ENCODE results near the gene FADS1.

FADS1 gene

GRCh38 chr11:61784506-61784805, 32.3 kb downstream of the FADS1 start:
- TF ChIP-seq CTCF (IDR thresholded peaks at IDR 0.05; ENCODE audit: borderline replicate concordance, insufficient read depth, low read depth, low read length) = no peak
- no peak overlapping the region for H3K4me3 ChIP-seq (ENCODE audit: low read depth, low read length)

- TF ChIP-seq CTCF (IDR thresholded peaks at IDR 0.05; ENCODE audit: borderline replicate concordance, insufficient read depth, low read depth, low read length) = no peak
- no peak overlapping the region for H3K4me3 ChIP-seq (ENCODE audit: low read depth, low read length)
Observed at GRCh38 chr11:61783717-61784505, 32.9 kb downstream of the FADS1 start.

GRCh38 chr11:61782841-61783240, 34.0 kb downstream of the FADS1 start:
- H3K4me3 ChIP-seq (ENCODE audit: low read depth, low read length) = no peak overlapping the region
- no peak for TF ChIP-seq CTCF (IDR thresholded peaks at IDR 0.05; ENCODE audit: borderline replicate concordance, insufficient read depth, low read depth, low read length)

- no peak for TF ChIP-seq CTCF (IDR thresholded peaks at IDR 0.05; ENCODE audit: borderline replicate concordance, insufficient read depth, low read depth, low read length)
- H3K4me3 ChIP-seq (ENCODE audit: low read depth, low read length) = no peak overlapping the region
Observed at GRCh38 chr11:61782299-61782698, 34.5 kb downstream of the FADS1 start.

GRCh38 chr11:61781585-61781984, 35.2 kb downstream of the FADS1 start:
- no peak overlapping the region for H3K4me3 ChIP-seq (ENCODE audit: low read depth, low read length)
- TF ChIP-seq CTCF (IDR thresholded peaks at IDR 0.05; ENCODE audit: borderline replicate concordance, insufficient read depth, low read depth, low read length) = no peak

- no peak overlapping the region for H3K4me3 ChIP-seq (ENCODE audit: low read depth, low read length)
- TF ChIP-seq CTCF (IDR thresholded peaks at IDR 0.05; ENCODE audit: borderline replicate concordance, insufficient read depth, low read depth, low read length) = no peak
Observed at GRCh38 chr11:61780581-61781162, 36.1 kb downstream of the FADS1 start.
